GM21825 (cell line): ENCODE data around the gene RMND1.
A peak's percentile ranks its signal among the peaks of the same experiment; 100 is the strongest.

ENCODE experiments used
- ATAC-seq: cut with Tn5 transposase; IDR thresholded peaks from one replicate; pipeline ENCODE4 v1.9.1; 2021; ENCODE audit warnings: mild to moderate bottlenecking, moderate library complexity; ENCODE audit not compliant: unreplicated experiment

The RMND1 gene

DNA sequence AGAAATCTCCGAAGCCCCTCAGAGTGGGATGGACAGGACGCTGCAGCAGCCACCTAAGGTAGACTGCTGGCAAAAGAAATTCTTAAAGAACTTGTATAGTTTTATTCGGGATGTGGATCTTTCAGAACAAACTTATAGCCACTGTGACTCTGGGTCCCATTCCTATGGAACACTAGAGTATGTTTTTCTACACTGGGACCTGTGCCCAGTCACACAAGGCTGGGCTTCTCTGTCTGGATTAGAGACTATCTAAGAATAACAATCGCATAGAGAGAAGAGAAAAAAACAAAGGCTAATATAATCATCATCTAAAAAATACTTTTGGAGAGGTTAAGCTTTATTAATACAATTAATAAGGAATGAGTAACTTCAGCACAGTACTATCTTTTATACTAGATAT lies 28.9 kb downstream of the RMND1 start:
- no peak for ATAC-seq

DNA sequence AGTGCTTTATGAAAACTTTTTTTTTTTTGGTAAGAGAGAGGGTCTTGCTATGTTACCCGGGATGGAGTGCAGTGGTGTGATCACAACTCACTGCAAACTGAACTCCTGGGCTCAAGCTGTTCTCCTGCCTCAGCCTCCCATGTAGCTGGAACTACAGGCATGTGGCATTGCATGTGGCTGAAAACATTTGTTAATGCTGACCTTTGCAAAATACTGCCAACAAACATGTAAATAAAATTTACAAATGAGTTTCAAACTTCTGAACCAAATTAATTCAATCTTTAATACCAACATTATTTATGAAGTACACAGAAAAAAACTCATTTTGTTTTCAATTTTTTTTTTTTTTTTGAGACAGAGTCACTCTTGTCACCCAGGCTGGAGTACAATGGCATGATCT lies 34.4 kb downstream of the RMND1 start:
- no peak for ATAC-seq

DNA sequence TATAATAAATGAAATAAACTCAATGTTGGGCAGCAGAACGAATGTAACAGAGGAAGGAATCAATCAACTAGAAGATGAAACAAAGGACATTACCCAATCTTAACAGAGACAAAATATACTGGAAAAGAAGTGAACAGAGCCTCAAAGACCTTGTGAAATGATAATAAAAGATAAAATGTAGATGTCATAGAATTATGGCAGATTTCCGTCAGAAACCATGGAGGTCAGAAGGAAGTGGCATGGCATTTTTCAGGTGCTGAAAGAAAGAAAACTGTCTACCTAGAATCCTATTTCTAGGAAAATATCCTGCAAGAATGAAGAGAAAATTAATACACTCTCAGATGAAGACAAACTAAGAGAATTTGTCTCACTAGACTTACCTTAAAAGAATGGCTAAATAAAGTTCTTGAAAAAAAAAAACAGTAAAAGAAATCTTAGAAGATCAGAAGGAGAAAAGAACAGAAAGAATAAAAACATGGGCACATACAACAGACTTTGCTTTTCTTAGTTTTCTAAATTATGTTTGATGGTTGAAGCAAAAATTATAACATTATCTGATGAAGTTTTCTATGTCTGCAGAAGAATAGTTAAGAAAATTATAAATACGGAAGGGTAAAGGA lies 37.2 kb downstream of the RMND1 start:
- no peak for ATAC-seq

DNA sequence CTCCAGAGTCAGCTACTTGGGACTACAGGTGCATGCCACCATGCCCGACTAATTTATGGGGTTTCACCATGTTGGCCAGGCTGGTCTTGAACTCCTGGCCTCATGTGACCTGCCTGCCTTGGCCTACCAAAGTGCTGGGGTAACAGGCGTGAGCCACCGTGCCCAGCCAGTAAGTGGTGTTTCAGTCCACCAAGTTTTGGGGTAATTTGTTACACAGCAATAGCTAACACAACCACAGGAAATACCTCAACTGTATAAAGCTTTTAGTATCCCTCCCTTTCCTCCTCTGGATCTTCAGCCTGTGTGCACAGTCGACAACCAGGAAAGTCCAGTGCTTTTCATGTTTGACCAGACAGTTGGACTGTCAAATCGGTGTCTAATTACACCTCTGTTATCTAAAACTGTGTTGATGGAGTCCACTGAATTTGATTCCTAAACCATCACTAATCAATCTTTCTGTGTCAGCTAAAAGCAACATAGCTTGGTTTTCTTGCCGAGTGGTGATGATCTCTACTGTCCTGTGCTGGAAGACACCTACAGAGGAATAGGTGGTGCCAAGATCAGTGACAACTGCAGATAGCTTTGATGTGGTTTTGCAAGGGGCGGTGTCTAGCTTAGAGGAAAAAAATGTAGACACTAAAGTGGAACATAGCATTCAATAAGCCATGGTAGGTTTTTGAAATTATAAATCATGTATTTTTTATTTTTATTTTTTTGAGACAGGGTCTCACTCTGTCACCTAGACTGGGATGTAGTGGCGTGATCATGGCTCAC lies 38.4 kb downstream of the RMND1 start:
- no peak for ATAC-seq

GRCh38 chr6:151412909-151413308 lies 39.0 kb downstream of the RMND1 start:
- no peak for ATAC-seq

DNA sequence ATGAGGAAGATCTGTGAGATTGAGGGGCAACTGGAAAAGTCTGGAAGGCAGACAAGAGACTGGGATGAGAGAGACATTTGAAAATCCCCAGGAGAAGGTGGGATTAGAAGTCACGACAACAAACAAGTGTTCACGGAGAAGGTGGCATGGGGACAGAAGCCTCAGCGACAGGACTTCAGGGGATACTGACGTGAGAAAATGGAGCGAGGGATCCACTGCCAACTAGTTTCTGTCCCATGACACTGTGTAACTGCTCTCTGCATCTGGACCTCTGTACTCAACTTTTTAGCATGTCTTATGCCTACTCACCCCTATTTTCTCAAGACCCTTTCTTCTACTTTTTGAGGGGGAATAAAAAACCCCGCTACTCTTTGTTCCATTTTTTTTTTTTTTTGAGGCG lies 42.2 kb downstream of the RMND1 start:
- no peak for ATAC-seq

GRCh38 chr6:151409260-151409659 lies 42.7 kb downstream of the RMND1 start:
- peak; percentile 68 for ATAC-seq

DNA sequence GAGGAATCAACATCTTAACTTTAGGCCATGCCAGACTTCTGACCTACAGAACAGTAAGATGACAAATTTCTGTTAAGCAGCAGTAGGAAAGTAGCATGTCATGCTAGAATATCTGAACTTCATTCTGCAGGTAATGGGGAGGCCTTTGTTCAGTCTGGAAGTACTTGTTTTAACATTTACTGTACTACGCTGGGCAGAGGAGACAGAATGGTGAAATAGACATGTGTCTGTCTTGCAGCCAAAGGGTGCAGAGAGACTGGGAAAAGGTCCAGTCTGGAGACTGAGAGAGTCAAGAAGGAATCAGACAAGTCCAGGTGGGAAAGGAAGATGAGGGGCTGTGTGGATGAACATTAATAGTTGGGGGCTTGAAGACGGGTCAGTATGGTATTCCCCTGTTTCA lies 43.1 kb downstream of the RMND1 start:
- no peak for ATAC-seq

- no peak for ATAC-seq
These were observed 48.0 kb downstream of the RMND1 start for GRCh38 chr6:151403919-151404308.

- ATAC-seq = no peak
These were observed 49.7 kb downstream of the RMND1 start for GRCh38 chr6:151402228-151402627.

GRCh38 chr6:151400473-151400872 lies 51.5 kb downstream of the RMND1 start:
- ATAC-seq = no peak

DNA sequence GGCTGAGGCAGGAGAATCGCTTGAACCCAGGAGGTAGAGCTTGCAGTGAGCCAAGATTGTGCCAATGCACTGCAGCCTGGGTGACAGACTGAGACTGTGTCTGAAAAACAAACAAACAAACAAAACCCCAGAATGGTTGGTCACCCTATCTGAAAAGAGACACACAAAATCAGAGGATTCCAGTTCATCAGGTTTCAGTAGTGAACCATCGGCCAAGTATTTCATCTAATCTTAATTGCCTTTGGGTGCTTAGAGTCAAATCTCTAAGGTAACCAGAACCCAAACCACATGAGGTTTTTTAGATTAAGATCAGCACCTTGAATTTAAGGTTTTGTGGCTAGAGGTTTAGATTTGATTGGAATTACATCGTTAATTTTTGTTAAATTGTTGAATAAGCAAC lies 52.2 kb downstream of the RMND1 start:
- ATAC-seq = no peak

GRCh38 chr6:151393410-151393809 lies 58.5 kb downstream of the RMND1 start:
- ATAC-seq = no peak

DNA sequence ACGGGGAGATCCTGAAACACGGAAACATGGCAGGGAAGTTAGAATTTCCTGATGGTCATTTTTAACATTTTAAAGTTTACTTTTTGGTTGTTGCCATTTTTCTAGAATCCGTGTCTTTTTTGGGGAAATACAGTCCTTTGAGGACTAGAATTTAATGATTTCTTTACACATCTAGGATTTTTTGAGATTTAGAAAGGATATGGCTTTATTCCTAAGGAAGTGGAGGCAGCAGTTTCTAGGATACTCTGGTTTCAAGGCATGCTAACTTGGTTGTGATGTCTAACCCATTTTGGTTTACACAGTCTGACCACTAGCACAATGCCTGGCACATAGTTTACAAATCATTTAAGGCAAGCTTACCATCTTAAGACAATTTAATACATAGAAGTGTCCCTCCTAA lies 59.5 kb downstream of the RMND1 start:
- ATAC-seq = no peak

- ATAC-seq = peak; percentile 13
These were observed 60.2 kb downstream of the RMND1 start, which contains the start of gene ZBTB2 for GRCh38 chr6:151391471-151392413. Gene ZBTB2 (minus strand): TSS chr6:151391559. CDS start chr6:151373637, 17,922 bp downstream.

GRCh38 chr6:151390851-151391470 lies 61.0 kb downstream of the RMND1 start:
- peak; percentile 6 for ATAC-seq

GRCh38 chr6:151390276-151390850 lies 61.6 kb downstream of the RMND1 start:
- peak; percentile 76 for ATAC-seq

DNA sequence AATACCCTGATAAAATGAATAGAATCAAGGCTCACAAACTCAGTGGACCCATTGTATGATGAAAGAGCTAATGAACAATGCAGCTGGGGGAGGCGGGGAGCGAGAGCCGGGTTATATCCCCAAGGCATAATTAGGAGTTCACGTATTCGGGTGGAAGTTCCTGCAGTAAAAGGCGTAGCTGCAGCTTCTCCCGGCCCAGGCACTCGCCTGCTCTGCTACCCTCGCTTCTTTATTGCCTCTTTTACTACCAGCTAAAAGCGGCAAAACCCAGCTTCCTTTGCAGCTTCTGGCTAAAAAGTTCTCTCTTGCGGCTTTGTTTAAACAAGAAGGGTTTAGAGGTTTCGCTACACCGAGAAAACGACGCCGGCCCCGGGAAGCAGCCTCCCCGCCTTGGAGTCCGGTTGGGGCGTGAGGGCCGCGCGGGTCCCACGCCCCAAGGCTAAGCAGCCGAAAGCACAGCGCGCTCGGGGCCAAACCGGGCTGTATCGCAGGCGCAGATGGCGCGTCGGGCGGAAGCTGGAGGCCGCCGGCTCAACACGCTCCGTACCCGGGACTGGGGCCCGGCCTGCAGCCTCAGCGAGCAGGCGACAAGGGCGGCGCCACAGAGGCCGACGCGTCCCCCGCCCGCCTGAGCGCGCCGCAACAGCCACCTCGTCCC lies 62.2 kb downstream of the RMND1 start:
- ATAC-seq = peak; percentile 58

GRCh38 chr6:151388997-151389617 lies 62.8 kb downstream of the RMND1 start:
- ATAC-seq = no peak

DNA sequence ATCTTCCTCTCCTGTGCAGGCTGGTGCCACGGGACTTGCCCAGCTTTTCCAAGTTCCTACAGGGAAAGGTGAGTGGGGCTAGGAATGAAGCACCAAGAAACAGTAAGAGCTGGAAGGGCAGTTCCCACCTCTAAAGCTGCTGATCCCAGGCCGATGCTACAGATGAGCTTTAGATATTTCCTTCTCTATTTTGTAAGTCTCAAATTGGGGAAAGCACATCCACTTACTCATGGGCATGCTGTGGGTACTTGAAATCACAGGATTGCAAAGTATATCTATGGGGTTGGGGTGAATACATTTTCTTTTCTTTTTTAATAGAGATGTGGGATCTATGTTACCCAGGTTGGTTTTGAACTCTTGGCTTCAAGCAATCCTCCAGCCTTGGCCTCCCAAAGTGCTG lies 63.7 kb downstream of the RMND1 start:
- ATAC-seq = no peak
